Mucosa of gallbladder (tissue), 1 donor: ENCODE results near the gene CCDC157. TPM values are rescaled to one million over a fixed set of nuclear protein-coding genes. Genes with fewer than 3 reads are reported as not detected.

Source experiments
- DNase-seq: peaks from one replicate; pipeline ENCODE4 v3.0.0-alpha.2; 2020; ENCODE audit warnings: low spot score
- total RNA-seq: library from RNA; stranded (reverse); gene quantifications from one replicate; pipeline ENCODE4 v1.2.1, GENCODE V29; 2021
- donor health status: DM: no; HTN: no; CAD: no.

CCDC157 gene
- total RNA-seq, 1 donor from 2014 or later, result 6.5 TPM

DNA sequence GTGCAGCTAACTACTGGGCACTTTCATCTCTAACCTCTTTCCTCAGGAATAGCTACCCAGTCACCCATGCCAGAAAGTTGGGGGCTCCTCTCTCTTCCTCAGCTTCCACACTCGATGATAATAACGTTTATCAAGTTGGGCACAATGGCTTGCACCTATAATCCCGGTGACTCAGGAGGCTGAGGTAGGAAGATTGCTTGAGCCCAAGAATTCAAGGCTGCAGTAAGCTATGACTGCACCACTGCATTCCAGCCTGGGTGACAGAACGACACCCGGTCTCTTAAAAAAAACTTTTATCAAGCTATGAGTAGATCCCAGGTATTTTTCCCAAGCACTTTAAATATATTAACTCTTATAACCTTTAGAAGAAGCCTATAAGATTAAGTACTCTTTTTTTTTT is 2.2 kb upstream of the CCDC157 start:
- no peak for DNase-seq

DNA sequence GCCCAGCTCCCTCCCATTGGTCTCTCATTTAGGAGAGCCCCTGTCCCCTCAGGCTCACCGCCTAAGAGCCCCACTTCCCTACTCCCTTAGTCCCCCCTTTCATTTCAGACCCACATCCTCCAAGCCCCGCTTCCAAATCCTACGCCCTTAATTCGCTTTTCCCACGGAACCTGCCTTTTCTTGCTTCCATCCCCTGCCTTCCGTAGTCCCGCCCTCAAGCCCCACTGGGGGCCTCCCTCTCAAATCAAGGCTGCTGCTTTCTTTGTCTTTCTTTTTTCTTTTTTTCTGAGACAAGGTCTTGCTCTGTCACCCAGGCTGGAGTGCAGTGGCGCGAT is 396 bp downstream of the CCDC157 start:
- DNase-seq, result no peak

DNA sequence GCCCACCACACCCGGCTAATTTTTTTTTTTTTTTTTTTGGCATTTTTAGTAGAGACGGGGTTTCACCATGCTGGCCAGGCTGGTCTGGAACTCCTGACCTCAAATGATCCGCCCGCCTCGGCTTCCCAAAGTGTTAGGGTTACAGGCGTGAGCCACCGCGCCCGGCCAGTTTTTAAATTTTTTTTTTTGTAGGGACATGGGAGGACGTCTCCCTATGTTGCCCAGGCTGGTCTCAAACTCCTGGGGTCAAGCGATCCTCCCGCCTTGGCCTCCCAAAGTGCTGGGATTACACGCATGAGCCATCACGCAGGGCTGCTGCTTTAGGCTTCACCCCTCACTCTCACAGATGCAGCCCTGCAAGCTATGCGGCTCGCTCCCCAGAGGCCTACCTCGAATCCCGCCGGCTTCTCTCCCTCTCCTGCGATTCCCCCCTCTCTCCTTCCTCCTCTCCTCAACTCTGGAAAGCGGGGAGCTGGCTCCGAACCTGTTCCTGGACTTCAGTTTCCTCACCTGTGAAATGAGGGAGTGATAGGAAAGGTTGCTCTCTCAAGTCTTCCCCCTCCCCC is 926 bp downstream of the CCDC157 start:
- no peak for DNase-seq

DNA sequence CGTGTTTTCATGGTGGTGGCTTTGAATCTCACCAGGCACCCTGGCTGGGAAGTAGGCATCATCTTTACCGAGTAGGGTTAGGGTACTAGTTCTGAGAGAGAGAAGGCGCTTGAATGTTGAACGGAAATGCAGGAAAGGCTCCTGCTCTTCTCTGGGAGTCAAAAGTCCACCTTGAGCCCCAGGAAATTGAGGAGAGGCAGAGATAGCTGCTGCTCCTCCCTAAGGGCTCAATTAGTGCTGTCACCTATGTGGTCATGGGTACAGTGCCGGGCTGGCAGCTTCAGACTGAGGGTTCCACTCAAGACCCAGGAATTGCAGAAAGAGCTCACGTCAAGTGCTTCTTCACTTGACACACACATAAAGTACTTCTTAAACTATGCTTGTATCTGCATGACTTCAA is 1.7 kb downstream of the CCDC157 start:
- DNase-seq, result no peak

DNA sequence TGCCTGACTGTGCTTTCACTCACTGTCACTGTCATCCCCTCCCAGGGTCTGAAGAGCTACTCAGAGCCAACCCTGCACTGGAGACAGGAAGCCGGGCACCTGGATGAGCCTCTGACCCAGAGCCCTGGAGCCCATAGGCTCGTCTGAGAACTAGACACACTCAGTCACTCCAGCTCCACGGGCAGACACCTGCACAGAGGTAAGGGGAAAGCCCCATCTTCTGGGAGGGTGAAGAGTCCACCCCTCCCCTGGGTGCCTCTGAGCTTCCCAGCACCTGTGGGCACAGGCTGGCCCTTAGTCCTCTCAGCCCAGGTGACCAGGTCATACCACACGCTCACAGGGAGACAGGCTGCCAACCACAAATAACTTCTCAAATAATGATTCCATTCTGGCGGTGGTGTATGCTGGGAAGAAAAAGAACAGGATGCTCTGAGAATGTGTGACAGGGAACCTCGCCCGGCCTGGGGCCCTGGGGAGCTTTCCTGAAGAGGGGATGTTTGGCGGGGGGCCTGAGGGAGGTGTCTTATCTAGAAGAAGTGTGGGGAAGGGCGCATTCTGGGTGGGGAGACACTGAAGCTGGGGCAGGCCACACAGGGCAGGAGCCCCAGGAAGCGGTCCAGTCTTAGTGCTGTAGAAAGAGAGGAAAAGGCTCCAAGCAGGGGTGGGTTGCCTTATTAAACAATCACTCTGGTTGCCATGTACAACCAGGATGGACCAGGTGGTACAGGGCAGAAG is 5.3 kb downstream of the CCDC157 start:
- no peak for DNase-seq

DNA sequence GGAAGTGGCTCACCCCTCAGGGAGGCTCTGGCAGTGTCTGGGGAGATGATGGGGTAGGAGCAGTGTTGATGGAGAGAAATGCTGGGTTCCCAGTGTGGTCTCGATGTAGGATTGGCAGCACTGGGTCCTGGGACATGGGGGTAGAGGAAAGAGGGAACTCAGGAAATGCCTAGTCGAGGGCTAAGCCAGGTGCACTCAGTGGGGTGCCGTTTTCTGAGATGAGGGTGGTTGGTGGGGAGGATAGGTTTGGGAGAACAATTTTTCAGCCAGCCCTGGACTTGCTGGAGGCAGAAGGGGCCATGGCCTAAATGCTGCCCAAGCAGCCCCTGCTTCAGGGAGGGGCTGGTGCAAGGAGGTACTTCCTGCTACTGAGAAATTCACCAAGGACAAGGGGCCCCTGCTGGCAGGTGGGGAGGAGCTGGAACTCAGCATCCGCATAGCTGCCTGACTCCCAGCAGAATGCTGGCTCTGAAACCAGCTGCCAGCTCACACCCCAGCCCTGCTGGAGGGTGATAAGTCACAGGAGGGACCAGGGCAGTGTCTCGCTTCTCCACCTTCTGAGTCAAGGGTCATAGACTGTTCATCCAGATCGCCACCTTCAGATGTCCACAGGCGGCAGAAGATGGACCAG is 6.0 kb downstream of the CCDC157 start:
- DNase-seq, result no peak

DNA sequence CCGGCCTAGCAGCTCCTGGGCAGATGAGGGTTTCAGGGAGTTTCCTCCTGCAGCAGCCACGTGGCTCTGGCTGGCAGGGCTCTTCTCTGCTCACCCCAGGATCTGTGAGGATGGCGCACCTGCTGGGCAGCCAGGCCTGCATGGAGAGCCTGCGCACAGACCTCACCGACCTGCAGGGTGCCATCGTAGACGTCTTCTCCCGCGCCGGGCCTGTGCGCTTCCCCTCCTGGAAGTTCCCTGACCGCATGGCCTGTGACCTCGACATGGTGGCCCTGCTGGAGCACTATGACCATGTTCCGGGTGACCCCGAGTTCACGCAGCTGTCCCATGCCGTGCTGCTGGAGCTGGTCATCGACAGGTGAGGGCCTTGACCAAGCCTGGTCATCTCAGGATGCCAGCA is 9.1 kb downstream of the CCDC157 start:
- DNase-seq, result no peak

DNA sequence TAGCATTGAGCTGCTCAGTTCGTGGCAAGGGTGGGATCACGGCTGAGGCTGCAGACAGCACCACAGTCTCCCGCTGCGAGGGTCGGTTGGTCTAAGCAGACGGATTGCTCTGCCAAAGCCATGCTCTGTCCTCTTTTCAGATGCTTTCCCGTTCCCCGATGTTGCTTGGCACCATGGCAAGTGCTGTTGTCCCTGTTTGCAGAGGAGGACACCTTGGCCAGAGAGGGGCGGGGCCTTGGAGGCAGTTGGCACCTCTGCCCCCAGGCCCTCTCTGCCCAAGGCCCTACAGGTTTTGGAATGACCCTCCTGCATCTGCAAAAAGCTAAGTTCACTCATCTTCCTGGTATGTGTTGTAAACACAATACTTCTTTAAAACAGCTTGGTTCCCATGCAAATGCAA is 11.6 kb downstream of the CCDC157 start:
- no peak for DNase-seq

DNA sequence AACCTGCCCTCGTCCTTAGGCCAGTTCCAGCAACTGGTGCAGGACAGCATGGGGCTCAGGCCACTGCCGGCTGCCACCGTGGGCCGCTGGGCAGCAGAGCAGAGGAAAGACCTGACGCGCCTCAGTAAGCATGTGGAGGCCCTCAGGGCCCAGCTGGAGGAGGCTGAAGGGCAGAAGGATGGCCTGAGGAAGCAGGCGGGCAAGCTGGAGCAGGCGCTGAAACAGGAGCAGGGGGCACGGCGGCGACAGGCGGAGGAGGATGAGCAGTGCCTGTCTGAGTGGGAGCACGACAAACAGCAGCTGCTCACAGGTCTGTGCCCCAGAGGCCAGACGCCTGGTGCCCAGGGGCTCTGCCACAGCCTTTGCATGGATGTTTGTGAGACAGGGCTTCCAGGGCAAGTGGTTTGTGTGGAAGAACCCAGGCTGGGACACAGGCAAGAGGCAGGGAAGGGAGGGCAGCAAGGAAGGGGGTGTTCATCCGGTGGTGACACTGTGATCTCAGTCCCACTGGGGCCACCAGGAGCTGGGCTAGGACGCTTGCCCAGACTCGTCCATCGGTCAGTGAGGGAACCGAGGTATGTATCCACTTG is 13.9 kb downstream of the CCDC157 start:
- no peak for DNase-seq

DNA sequence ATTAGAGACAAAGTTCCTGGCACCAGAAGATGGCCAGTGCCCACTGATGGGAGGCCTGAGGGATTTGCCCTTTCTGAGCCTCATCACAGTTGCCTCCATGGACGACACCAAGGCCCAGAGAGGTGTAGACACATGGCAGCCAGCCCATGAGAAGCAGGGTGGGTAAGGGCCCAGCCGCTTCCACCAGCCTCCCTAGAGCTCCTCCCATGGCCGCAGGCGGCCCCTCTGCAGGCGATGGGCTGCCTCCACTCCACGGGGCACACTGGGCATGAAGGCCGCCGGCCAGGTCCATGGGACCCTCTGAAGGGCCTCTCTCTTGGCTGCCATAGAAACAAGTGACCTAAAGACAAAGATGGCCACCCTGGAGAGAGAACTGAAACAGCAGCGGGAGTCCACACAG is 14.5 kb downstream of the CCDC157 start:
- DNase-seq, result no peak

DNA sequence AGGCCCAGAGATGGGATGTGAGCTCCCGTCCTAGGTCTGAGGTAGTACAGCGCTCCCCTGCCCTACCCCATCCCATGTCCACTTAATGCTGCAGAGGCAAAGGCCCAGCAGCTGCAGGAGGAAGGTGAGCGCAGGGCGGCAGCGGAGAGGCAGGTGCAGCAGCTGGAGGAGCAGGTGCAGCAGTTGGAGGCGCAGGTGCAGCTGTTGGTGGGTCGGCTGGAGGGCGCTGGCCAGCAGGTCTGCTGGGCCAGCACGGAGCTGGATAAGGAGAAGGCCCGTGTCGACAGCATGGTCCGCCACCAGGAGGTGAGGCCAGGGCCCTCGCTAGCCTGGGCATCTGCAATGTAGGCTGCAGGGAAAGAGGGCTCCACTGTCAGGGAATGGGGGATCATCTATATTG is 15.2 kb downstream of the CCDC157 start:
- no peak for DNase-seq

DNA sequence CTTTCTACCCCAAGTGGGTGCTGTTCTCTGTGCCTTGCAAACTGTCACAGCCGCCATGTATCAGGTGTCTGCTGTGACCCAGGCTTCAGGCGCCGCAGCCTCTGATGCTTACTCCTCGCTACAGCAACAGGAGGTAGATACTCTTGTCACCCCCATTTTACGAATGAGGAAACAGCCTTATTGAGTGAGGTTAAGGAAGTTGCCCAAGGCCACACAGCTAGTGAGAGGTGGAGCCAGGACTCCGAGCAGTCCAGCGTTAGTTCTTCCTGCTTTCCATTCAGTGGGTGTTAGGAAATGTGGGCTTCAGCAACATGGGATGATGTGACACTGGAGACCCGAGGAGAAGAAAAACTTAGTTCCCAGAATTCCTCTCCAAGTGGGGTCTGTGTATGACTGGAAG is 16.1 kb downstream of the CCDC157 start:
- no peak for DNase-seq

DNA sequence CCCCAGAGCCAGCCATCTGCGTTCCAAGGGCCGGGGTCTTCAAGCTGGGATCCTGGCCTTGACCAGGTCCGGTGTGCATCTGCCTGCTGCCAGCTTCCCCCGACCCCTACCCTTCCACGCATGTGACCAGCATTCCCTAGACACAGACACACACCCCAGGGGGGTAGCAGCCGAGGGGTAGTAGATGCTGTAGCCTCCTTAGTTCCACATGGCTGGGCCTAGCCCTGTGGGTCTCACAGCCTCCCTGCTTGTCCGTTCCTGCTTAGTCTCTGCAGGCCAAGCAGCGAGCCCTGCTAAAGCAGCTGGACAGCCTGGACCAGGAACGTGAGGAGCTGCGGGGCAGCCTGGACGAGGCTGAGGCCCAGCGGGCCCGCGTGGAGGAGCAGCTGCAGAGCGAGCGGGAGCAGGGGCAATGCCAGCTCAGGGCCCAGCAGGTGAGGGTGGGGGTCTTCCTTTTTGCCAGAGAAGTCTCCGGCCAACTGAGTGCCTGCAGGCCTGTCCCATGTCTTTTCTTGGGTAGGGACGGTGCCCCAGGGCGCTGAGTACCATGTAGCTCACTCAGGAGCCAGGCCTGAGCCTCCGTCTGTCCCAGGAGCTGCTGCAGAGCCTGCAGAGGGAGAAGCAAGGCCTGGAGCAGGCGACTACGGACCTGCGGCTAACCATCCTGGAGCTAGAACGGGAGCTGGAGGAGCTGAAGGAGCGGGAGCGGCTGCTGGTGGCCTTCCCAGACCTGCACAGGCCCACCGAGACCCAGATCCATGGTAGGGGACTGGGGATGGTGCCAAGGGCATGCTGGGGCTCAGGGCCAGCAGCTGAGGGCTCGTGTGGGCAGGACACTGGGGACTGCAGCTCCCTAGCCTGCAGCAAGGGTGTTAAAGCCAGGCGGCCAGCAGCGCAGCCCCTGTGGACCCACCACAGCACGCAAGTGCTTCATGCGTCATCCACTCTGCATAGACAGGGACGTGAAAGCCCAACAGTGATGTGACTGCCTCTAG is 16.8 kb downstream of the CCDC157 start:
- no peak for DNase-seq

DNA sequence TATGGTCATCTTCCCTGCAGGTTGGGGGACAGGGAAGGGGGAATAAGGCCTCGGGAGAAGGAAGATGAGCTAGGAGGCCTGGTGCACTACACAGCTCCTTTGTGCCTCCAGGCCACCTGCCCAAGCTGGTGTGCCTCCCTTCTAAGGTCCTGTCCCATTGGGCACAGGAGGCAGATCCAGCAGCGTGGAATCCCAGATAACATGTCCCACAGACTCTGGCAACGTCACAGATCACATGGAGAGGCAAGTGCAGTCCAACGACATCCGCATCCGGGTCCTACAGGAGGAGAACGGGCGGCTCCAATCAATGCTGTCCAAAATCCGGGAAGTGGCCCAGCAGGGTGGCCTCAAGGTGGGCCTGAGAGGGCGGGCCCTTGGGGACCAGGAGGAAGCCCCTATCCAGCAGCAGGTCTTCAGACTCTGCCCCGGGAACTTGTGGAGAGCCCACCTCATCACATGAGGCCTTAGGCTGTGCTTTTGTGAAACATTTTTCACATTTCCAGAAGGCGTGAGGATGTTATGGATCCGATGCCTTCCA is 18.6 kb downstream of the CCDC157 start:
- no peak for DNase-seq

DNA sequence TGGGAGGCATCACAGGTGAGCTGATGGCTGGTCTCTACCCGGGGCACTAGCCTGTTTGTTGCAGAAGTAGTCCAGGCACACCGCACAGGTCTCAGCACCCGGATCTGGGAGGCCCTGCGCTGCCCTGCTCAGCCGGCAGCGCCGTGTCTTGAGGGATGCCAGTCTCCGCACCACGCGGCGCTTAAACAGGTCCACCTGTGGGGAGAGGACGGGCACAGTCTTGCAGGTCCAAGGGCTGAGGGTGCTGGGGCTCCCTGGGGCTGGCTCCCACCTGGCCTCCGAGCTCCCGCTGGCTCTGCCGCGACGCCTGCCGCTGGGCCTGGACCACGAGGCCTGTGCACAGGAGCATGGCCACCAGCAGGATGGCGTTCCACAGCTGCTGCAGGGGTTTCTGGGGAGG is 23.2 kb downstream of the CCDC157 start:
- DNase-seq, result no peak

DNA sequence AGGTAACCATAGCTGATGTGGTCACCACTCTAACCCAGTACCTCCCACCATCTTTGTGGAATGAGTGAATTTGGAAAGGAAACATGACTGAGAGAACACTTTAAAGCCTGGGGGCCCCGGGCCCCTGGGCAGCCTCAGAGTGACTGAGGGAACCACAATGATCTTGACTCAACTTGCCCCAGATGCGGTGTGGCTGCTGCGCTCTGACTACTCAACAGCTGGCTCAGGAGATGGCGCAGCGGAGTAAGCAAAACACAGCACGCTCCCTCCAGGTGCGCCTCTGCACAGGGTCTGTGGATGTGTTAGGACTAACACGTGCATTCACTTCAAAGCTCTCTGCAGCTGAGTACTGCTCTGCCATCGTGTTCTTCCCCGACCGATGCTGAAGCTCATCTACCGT is 24.5 kb downstream of the CCDC157 start:
- DNase-seq, result no peak

DNA sequence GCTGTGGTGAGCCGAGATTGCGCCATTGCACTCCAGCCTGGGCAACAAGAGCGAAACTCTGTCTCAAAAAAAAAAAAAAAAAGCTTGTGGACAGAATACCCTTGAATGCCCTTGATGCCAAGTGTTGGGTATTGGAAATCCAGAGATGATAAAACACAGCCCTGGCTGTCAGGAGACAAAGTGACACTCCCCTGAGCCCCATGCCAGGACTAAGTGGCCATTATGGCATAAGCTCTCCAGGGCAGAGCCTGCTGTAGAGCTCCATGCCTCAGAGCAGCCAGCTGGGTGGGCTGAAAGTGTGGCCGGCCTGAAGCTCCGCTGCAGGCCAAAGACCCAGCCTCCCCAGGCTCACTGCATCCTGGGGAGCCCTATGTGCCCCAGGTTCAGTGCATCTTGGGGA is 25.5 kb downstream of the CCDC157 start:
- no peak for DNase-seq

DNA sequence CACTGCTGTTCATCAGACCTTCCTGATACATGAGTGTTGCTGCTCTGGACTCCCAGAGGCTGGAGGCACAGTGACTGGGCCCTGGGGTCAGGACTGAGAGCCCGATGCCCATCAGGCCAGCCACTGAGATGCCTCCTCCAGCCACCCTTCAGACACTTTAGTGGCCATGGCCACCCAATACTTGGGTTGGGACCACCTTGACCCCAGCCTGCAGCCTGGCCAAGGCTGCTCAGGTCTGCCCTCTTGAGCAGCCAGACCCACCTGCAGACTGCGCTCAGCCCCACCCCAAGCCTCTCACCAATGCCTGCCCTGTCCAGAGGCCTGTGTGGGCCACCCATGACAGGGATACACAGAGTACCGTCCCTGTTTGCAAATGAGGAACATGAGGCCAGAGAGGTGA is 26.3 kb downstream of the CCDC157 start:
- DNase-seq, result no peak

DNA sequence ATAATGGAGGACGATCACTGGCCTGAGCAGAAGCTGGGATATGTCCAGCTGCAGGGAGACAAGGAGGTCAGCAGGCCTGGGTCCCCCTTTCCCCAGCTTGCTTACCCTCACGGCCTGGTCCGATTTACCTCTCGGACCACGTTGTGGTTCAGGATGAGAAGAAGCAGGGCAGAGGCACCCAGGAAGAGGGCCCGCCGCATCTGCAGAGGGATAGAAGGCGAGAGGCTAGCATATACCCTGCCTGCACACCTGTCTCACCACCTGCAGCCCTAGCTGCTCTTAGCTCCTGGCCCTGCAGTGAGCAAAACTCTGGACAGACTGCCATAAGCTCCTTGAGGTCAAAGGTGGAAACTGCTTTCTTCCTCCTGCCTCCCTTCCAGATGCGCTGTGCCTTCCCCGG is 29.1 kb downstream of the CCDC157 start:
- DNase-seq, result no peak

DNA sequence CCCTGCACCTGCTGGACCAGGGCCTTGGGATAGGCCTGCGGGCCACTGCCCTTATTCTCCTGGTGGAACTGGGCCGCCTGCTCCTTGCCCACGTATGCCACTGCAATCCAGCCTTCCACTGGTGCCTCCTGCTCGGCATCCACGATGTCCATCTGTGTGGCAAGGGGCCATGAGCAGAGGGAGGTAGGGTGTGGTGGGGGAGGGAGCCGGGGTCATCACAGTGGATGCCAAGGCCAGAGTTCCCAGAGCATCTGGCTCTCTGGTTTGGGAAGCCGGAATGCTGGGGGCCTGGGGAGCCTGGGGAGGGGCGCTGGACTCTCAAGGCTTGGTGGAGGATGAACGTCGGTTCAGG is 29.8 kb downstream of the CCDC157 start:
- no peak for DNase-seq

DNA sequence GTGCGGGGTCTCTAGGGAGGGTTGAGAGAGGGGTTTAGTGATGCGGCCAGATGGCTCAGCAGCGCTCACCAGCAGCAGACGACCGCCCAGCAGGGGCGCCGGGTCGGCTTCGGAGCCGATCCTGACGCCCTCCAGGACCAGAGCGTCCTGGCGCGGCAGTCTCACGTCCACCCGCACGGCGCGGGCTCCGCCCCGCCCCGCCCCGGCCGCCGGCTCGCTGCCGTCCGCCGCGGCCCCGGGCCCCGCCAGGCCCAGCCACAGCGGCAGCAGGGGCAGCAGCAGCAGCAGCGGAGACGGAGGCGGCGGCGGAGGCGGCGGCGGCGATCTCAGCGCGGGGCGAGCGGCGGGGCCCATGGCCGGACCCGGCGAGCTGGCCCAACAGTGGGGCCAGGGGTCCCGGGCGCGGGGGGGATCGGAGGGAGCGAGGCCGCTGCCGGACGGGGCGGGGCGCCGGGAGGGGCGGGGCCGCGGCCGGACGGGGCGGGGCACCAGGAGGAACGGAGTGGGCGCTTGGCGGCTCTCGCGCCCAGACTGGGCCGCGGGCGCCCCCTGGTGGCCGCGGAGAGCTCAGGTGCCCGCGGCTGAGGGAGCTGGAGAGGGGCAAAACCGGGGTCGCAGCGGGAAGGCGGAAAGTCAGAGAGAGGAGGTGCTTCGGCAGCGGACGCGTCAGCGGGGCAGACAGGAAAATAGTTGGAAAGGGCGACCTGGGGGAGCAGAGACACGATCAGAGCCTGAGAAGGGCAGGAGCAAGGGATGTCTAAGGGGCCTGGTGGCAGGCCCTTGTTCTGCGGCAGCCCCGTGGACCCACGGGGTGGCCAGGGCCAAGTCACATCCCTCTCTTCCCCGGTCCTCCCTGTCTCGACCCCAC is 30.4 kb downstream of the CCDC157 start, which contains the start of gene RNF215:
TSS of gene RNF215 (minus strand) at position 452 of the 868 bp plus-strand sequence. CDS start at position 354, 98 bp downstream.
- peak; percentile 74 for DNase-seq
